Thoracic aorta (tissue), 2 donors: ENCODE measurements around the gene ARHGEF33. TPM values are rescaled to one million over a fixed set of nuclear protein-coding genes. Genes with fewer than 3 reads are reported as not detected.

Experiments
- ATAC-seq: fragments of 150-250 bp; one replicate; pipeline ENCODE4 v1.8.0; 2017; ENCODE audit warnings: low read depth; ENCODE audit not compliant: insufficient number of reproducible peaks, low FRiP score
- DNase-seq: peaks from one replicate; pipeline ENCODE4 v3.0.0-alpha.2; 2020; ENCODE audit warnings: low spot score
- H3K27ac ChIP-seq, 2 donors: fragments of 200-600 bp; sonication (generic); 1 replicate in 1 of 2; 2 replicates in 1 of 2; pipeline ENCODE4 v1.5.1; 2016; ENCODE audit warnings: mild to moderate bottlenecking in 2 of 2, moderate library complexity in 2 of 2
- H3K27me3 ChIP-seq: fragments of 200-600 bp; sonication (generic); replicated peaks from 2 replicates; pipeline ENCODE4 v1.6.0; 2016; ENCODE audit warnings: mild to moderate bottlenecking; ENCODE audit not compliant: insufficient read depth
- H3K36me3 ChIP-seq: fragments of 200-600 bp; sonication (generic); one replicate; pipeline ENCODE4 v1.5.1; 2016
- H3K4me1 ChIP-seq, 2 donors: fragments of 200-600 bp; sonication (generic); 1 replicate in 1 of 2; 2 replicates in 1 of 2; pipeline versions ENCODE4 v1.5.1 to v1.6.0; 2016; ENCODE audit warnings: low read depth in 2 of 2, mild to moderate bottlenecking in 1 of 2; ENCODE audit not compliant: control insufficient read depth in 1 of 2
- H3K4me3 ChIP-seq: fragments of 200-600 bp; sonication (generic); 2 replicates; pipeline ENCODE4 v1.5.1; 2016; ENCODE audit warnings: mild to moderate bottlenecking
- H3K9me3 ChIP-seq: fragments of 200-600 bp; sonication (generic); 2 replicates; pipeline ENCODE4 v1.5.1; 2016
- CTCF ChIP-seq: fragments of 200-600 bp; sonication (generic); IDR thresholded peaks from one replicate; pipeline ENCODE4 v1.5.1; 2019; ENCODE audit warnings: antibody characterized with exemption
- total RNA-seq, 2 donors: library from RNA; depleted of rRNA; stranded (reverse); fragments of >200 nt; gene quantifications; one replicate each; pipeline versions ENCODE4 v1.1.0 to v1.2.3, GENCODE V29; 2016

ARHGEF33 gene
- total RNA-seq, 2 donors from 2014 or later = 0.35 to 0.41 TPM

- TF ChIP-seq CTCF = no peak
- no peak for ATAC-seq
These were observed 62.1 kb downstream of the ARHGEF33 start for GRCh38 chr2:38951766-38952165.

DNA sequence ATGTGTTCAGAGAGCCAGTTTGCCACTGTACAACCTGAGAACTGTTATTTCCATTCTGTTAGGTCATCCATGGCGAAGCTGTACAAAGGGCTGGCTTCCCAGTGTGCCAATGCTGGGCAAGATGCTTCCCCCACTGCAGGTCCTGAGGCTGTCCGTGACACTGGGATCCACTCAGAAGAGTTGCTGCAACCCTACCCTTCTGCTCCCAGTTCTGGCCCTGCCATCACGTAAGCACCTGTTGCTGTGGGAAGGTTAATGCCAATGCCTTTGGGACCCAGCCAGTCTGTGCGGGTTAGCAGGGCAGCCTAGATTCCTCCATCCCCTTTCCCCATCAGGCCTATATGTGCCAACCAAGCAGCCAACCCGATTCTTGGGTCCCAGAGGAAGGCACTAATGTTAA is 68.3 kb downstream of the ARHGEF33 start:
- no peak for DNase-seq
- H3K27ac ChIP-seq = no peak overlapping the region
- H3K9me3 ChIP-seq = no peaks in the 10 kb centered on the region
- TF ChIP-seq CTCF = no peak
- H3K4me1 ChIP-seq = peaks cover 0 to 12% of the 10 kb centered on the region in 2 donors
- H3K36me3 ChIP-seq = no peaks in the 10 kb centered on the region
- H3K4me3 ChIP-seq = no peak overlapping the region
- no peak for ATAC-seq
- H3K27me3 ChIP-seq = no peaks in the 10 kb centered on the region

More at GRCh38 chr2:38951766-38952165, 62.1 kb downstream of the ARHGEF33 start:
- Histone ChIP-seq H3K9me3 (no peaks in the 10 kb centered on the region), H3K27ac (no peak overlapping the region), H3K36me3 (no peaks in the 10 kb centered on the region), H3K4me3 (no peak overlapping the region), H3K27me3 (no peaks in the 10 kb centered on the region), H3K4me1 (no peaks in the 10 kb centered on the region)
- no peak for DNase-seq

DNA sequence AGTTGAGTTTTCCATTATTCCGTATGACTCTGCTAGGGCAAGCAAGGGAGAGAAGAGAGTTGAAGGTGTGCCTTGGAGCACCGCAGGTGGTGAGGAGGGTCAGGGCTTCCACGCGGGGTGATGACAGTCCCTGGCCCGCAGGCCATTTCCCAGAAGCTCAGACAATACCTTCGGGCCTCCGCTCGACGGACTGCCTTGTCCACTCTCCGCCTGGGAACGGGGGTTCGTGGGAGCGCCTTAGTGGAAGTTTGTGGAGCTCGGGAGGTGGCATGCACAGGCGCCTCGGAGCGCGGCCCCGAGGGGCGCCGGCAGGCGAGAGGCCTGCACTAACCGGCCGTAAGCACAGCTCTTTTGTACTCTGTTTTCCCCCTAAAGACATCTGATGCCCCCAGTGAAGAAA is 69.8 kb downstream of the ARHGEF33 start:
- Histone ChIP-seq H3K27me3 (no peaks in the 10 kb centered on the region), H3K4me3 (peak overlapping the region; percentile 71), H3K4me1 (peaks cover 0 to 12% of the 10 kb centered on the region in 2 donors), H3K36me3 (no peaks in the 10 kb centered on the region), H3K9me3 (no peaks in the 10 kb centered on the region), H3K27ac (no peak overlapping the region)
- ATAC-seq (no peak), DNase-seq (no peak)
- no peak for TF ChIP-seq CTCF

GRCh38 chr2:38959938-38960608 is 70.4 kb downstream of the ARHGEF33 start:
- Histone ChIP-seq H3K27me3 (no peaks in the 10 kb centered on the region), H3K27ac (no peak overlapping the region), H3K4me1 (peaks cover 0 to 12% of the 10 kb centered on the region in 2 donors), H3K36me3 (no peaks in the 10 kb centered on the region), H3K4me3 (peak overlapping the region; percentile 71), H3K9me3 (no peaks in the 10 kb centered on the region)
- no peak for TF ChIP-seq CTCF
- peak; percentile 25 for DNase-seq
- ATAC-seq = peak; percentile 70

DNA sequence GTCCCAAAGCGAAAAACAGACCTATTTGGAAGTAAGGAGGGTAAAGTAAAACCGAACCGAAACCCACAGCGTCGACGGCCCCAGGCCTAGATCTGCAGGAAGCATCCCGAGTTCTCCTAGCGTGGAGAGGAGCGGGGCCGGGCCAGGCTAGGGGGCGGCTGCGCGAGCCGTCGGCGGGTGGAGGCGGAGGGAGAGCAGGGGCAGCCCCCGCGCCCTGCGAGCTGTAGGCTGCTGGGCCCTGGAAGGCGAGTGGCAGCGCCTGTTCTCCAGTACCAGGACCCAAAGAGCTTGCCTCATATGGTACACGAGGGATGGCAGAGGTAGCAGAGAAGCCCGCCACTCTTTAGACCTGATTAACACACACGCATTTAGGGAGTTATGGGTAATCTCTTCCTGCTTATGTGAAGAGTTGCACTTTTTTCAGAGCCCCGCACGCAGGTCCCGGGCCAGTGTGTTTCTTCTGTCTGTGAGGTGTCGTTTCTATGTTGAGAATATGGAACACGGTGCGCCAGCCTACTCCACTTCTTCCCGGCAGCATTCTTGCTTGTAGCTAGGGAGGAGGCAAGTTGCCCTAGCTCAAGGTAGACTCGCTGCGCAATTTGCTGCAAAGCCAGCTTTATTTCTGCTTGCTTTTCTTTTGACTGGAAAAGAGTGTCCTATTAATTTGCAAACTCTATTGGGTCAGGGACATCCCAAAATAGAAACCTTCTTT is 71.1 kb downstream of the ARHGEF33 start:
- no peaks in the 10 kb centered on the region for H3K9me3 ChIP-seq
- H3K36me3 ChIP-seq = no peaks in the 10 kb centered on the region
- no peak for TF ChIP-seq CTCF
- peak overlapping the region; percentile 71 for H3K4me3 ChIP-seq
- no peak overlapping the region for H3K27ac ChIP-seq
- H3K4me1 ChIP-seq = peaks cover 0 to 12% of the 10 kb centered on the region in 2 donors
- no peak for DNase-seq
- no peaks in the 10 kb centered on the region for H3K27me3 ChIP-seq
- ATAC-seq = no peak
